ENCODE results near the gene MYO9B. TPM values are rescaled to one million over a fixed set of nuclear protein-coding genes. Genes with fewer than 3 reads are reported as not detected.

Gene MYO9B
- total and polyA plus RNA-seq, 2 of the 13 experiments (the other 11 are each of a cell fraction or from before 2014, with no cell fraction given): 18.0 to 18.3 TPM

GRCh38 chr19:17242431-17243208 lies 167.0 kb downstream of the MYO9B start (continued):
- TF ChIP-seq HMGXB4 (CRISPR knock-in tag; IDR thresholded peaks at IDR 0.05; ENCODE audit: borderline replicate concordance in 1 of 2, low read depth in 1 of 2): 0 out of 4 replicates have a peak, but pooled peaks of 1 of the 2 experiments have one; percentile 22
- no peak for TF ChIP-seq ZFP90 (CRISPR knock-in tag; IDR thresholded peaks at IDR 0.05; ENCODE audit: borderline replicate concordance)
- TF ChIP-seq AGO2 (optimal IDR thresholded peaks at IDR 0.05; ENCODE audit: low read depth, low read length): peak; percentile 59
- no peak for TF ChIP-seq ZKSCAN1 (IDR thresholded peaks at IDR 0.05; ENCODE audit: low read length)
- no peak for TF ChIP-seq SRSF1 (optimal IDR thresholded peaks at IDR 0.05; ENCODE audit: low read depth, low read length)
- no peak for TF ChIP-seq DDIT3 (CRISPR knock-in tag; IDR thresholded peaks at IDR 0.05)
- no peak for TF ChIP-seq CENPT (CRISPR knock-in tag; IDR thresholded peaks at IDR 0.05; ENCODE audit: low read depth)
- no peak for TF ChIP-seq ZSCAN25 (CRISPR knock-in tag; IDR thresholded peaks at IDR 0.05)
- no peak for TF ChIP-seq ASH2L (IDR thresholded peaks at IDR 0.05; ENCODE audit: insufficient read length, low read depth, low read length)
- no peak for TF ChIP-seq LCORL (IDR thresholded peaks at IDR 0.05)
- peak; percentile 17; the same call in 1 of the 2 replicates for TF ChIP-seq LCORL (CRISPR knock-in tag; IDR thresholded peaks at IDR 0.05)
- TF ChIP-seq SATB2 (CRISPR knock-in tag; IDR thresholded peaks at IDR 0.05): no peak
- peak; percentile 45; the same call in 1 of the 2 replicates for TF ChIP-seq HOXA3 (CRISPR knock-in tag; IDR thresholded peaks at IDR 0.05)
- TF ChIP-seq ZNF816 (CRISPR knock-in tag; IDR thresholded peaks at IDR 0.05; ENCODE audit: borderline replicate concordance): no peak
- TF ChIP-seq TFDP2 (CRISPR knock-in tag; IDR thresholded peaks at IDR 0.05): no peak
- TF ChIP-seq HOMEZ (CRISPR knock-in tag; IDR thresholded peaks at IDR 0.05; ENCODE audit: low read depth): no peak
- no peak for TF ChIP-seq ZNF235 (CRISPR knock-in tag; IDR thresholded peaks at IDR 0.05; ENCODE audit: borderline replicate concordance)
- no peak for TF ChIP-seq SKI (IDR thresholded peaks at IDR 0.05; ENCODE audit: partially characterized antibody)
- peak; percentile 63; the same call in 1 of the 2 replicates for TF ChIP-seq PAXIP1 (CRISPR knock-in tag; conservative IDR thresholded peaks at IDR 0.05)
- no peak for TF ChIP-seq SALL1 (CRISPR knock-in tag; IDR thresholded peaks at IDR 0.05)
- TF ChIP-seq NFRKB (IDR thresholded peaks at IDR 0.05): no peak
